Uterus (tissue), 2 donors: ENCODE data around the gene MAGOH.

ENCODE experiments used
- CTCF ChIP-seq, 4 experiments: fragments of 200-600 bp in 2 of 4; fragments of 450-650 bp in 2 of 4; sonication (generic) in 2 of 4; IDR thresholded peaks; one replicate each; pipeline ENCODE4 v1.5.1; 2016 to 2019; ENCODE audit warnings: antibody characterized with exemption in 4 of 4, mild to moderate bottlenecking in 2 of 4, moderate library complexity in 1 of 4
- POLR2A ChIP-seq, 2 donors: fragments of 450-650 bp; IDR thresholded peaks; one replicate each; pipeline ENCODE4 v1.6.1; 2016; ENCODE audit warnings: antibody characterized with exemption in 2 of 2, mild to moderate bottlenecking in 1 of 2, moderate library complexity in 1 of 2

- TF ChIP-seq CTCF (IDR thresholded peaks at IDR 0.05) = no peak
- no peak for TF ChIP-seq POLR2A (IDR thresholded peaks at IDR 0.05)
Measured at GRCh38 chr1:53237638-53238037, 680 bp downstream of the MAGOH start.
